Lower leg skin (tissue), 4 donors: ENCODE results near the gene RRAD. TPM values are rescaled to one million over a fixed set of nuclear protein-coding genes. Genes with fewer than 3 reads are reported as not detected.
"Not testable (repeated sequence)": the region's sequence is repeated elsewhere in the genome, so short reads cannot be mapped to it uniquely, and the experiment has no call there.

Experiments
- DNase-seq, 2 donors: peaks; one replicate each; pipeline ENCODE4 v3.0.0-alpha.2; 2019; ENCODE audit warnings: low spot score in 2 of 2
- H3K4me3 ChIP-seq: fragments of 200-600 bp; sonication (generic); 2 replicates; pipeline ENCODE4 v1.5.1; 2017; ENCODE audit warnings: mild to moderate bottlenecking, low read depth; ENCODE audit not compliant: poor library complexity, severe bottlenecking
- POLR2A ChIP-seq, 2 donors: fragments of 450-650 bp; IDR thresholded peaks; one replicate each; pipeline ENCODE4 v1.6.1; 2016 to 2017; ENCODE audit warnings: antibody characterized with exemption in 2 of 2, mild to moderate bottlenecking in 1 of 2, moderate library complexity in 1 of 2
- WGBS, 2 donors: methylation state at CpG; one replicate each; pipeline ENCODE4 v1.1.5; 2018; 5-methylcytosine and 5-hydroxymethylcytosine counted together
- intact Hi-C: fragments of 100-400 bp; cut with DNase I; formaldehyde crosslinking; loops from one replicate; pipeline ENCODE4 v1.15.0; 2023; ENCODE audit warnings: low total_unique reads
- total RNA-seq, 4 donors: library from RNA; depleted of rRNA; stranded (reverse); fragments of >200 nt; gene quantifications; one replicate each; pipeline ENCODE4 v1.1.0, GENCODE V29; 2016
- TF ChIP-seq, protein P1 (sequence below), 3 donors: fragments of 450-650 bp; IDR thresholded peaks; one replicate each; pipeline ENCODE4 v1.5.1; 2016; ENCODE audit warnings: antibody characterized with exemption in 3 of 3, mild to moderate bottlenecking in 3 of 3, moderate library complexity in 2 of 3

The RRAD gene
- total RNA-seq, 4 donors from 2014 or later = 5.9 to 34.3 (median 17.4) TPM

DNA sequence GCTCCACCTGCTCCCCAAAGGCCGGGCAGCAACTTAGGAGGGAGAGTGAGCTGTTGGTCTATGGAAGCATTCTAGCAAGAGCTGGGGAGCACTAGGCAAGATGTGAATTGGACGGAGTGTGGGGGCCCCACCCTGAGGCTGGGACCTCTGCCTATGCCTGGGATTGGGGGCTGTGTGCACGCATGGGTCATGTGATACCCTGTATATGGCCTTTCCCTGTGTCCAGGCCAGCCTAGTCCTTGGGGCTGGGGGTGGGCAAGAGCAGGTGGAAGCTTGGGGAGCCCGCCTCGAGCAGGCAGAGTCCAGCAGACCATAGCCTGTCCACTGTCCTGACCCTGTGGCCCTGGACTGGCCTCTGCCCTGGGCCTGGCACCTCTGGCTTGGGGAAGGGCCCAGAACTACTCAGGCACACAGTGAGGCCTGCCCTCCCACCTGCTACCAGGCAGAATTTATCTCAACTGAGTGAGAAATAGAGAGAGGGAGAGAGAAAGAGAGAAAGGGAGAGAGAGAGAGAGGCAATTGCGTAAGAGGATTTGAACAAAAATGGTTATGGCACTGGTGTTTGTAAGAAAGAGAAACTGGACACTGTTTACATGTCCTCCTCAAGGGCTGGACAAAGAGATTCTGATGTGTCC, 25.9 kb downstream of the RRAD start:
- DNase-seq = no peak
- 85 to 90% methylated on average over 6 of the region's 6 CpGs for WGBS, 2 donors
- no peak overlapping the region for H3K4me3 ChIP-seq
- intact Hi-C loops = loop anchor here (10.0 kb wide), 1 partner anchor 75 kb away; no protein-coding TSS in a partner anchor
- TF ChIP-seq POLR2A (IDR thresholded peaks at IDR 0.05) = no peak
- TF ChIP-seq, protein P1, sequence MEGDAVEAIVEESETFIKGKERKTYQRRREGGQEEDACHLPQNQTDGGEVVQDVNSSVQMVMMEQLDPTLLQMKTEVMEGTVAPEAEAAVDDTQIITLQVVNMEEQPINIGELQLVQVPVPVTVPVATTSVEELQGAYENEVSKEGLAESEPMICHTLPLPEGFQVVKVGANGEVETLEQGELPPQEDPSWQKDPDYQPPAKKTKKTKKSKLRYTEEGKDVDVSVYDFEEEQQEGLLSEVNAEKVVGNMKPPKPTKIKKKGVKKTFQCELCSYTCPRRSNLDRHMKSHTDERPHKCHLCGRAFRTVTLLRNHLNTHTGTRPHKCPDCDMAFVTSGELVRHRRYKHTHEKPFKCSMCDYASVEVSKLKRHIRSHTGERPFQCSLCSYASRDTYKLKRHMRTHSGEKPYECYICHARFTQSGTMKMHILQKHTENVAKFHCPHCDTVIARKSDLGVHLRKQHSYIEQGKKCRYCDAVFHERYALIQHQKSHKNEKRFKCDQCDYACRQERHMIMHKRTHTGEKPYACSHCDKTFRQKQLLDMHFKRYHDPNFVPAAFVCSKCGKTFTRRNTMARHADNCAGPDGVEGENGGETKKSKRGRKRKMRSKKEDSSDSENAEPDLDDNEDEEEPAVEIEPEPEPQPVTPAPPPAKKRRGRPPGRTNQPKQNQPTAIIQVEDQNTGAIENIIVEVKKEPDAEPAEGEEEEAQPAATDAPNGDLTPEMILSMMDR (IDR thresholded peaks at IDR 0.05) = no peak

DNA sequence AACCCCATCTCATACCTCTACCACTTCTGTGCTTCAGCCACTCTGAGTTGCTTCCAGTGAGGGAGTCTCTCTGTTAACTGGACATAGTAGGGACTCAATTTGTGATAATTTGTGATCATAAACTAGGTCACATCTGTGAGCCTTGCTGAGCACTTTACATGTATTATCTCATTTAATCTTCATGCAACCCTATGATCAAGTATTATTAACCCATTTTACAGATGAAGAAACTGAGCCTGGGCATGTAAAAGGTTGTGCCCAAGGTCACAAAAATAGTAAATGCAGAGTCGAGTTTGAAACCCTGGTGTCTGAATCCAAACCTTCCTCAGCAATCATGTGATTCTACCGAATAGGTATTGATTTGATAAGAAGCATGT, 26.4 kb downstream of the RRAD start:
- TF ChIP-seq, protein P1 (IDR thresholded peaks at IDR 0.05) = no peak
- no peak for TF ChIP-seq POLR2A (IDR thresholded peaks at IDR 0.05)
- no peak for DNase-seq
- WGBS, 2 donors = 85 to 87% methylated on average over 2 of the region's 2 CpGs
- H3K4me3 ChIP-seq = no peak overlapping the region
- intact Hi-C loops = loop anchor here (10.0 kb wide), 1 partner anchor 76 kb away; no protein-coding TSS in a partner anchor

DNA sequence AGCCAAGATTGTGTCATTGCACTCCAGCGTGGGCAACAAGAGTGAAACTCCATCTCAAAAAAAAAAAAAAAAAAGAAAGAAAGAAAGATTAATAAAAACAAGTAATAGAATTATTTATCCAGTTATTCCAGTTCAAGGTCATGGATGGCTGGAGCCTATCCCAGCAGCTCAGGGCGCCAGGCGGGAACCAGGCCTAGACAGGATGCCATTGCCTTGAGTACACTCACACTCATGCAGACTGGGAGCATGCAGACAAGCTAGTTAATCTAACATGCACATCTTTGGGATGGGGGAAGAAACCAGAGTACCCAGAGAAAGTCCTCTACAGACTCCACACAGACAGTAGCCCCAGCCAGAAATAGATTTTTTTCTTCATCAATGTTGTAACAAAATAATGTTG, 27.1 kb downstream of the RRAD start:
- no peak for DNase-seq
- H3K4me3 ChIP-seq = no peak overlapping the region
- TF ChIP-seq, protein P1 (IDR thresholded peaks at IDR 0.05) = no peak
- no peak for TF ChIP-seq POLR2A (IDR thresholded peaks at IDR 0.05)
- WGBS, 2 donors = 54 to 80% methylated on average over 3 of the region's 3 CpGs
- intact Hi-C loops = loop anchor here (10.0 kb wide), 1 partner anchor 77 kb away; no protein-coding TSS in a partner anchor

GRCh38 chr16:66896682-66897081, 28.7 kb downstream of the RRAD start:
- 63 to 73% methylated on average over 5 of the region's 5 CpGs for WGBS, 2 donors
- intact Hi-C loops = loop anchor here (10.0 kb wide), 1 partner anchor 78 kb away; no protein-coding TSS in a partner anchor
- not testable (repeated sequence) for DNase-seq, H3K4me3 ChIP-seq

GRCh38 chr16:66895999-66896398, 29.3 kb downstream of the RRAD start:
- intact Hi-C loops = loop anchor here (10.0 kb wide), 1 partner anchor 79 kb away; no protein-coding TSS in a partner anchor
- WGBS, 2 donors = 90 to 95% methylated on average over 3 of the region's 3 CpGs

DNA sequence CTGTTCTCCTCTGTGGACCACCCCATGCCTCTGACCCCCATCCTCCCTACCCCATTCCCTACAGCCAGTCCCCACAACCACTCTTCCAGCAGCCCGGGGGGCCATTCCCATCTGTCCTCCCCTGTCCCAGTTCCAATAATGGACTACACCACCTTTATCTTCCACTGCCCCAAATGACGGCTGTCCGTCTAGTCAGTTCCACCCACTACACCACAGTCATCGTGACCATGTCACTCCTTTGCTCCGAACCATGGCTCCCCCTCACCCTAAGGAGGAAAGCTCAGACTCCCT, 29.7 kb downstream of the RRAD start:
- no peak for TF ChIP-seq POLR2A (IDR thresholded peaks at IDR 0.05)
- TF ChIP-seq, protein P1 (IDR thresholded peaks at IDR 0.05) = no peak
- DNase-seq = no peak
- 88 to 92% methylated on average over 5 of the region's 5 CpGs for WGBS, 2 donors
- H3K4me3 ChIP-seq = no peak overlapping the region
- intact Hi-C loops = loop anchor here (10.0 kb wide), 1 partner anchor 79 kb away; no protein-coding TSS in a partner anchor

More at GRCh38 chr16:66895999-66896398, 29.3 kb downstream of the RRAD start:
- no peak for DNase-seq
- H3K4me3 ChIP-seq = no peak overlapping the region
- TF ChIP-seq POLR2A (IDR thresholded peaks at IDR 0.05) = no peak
- TF ChIP-seq, protein P1 (IDR thresholded peaks at IDR 0.05) = no peak
